Activated B cell treated with CpG ODN at 0.5 μM for 24 hours (primary cell): ENCODE measurements around the gene TCEA2. TPM values are rescaled to one million over a fixed set of nuclear protein-coding genes. Genes with fewer than 3 reads are reported as not detected.

Experiments used
- ATAC-seq: fragments of 200-7000 bp; cut with Tn5 transposase; one replicate; pipeline ENCODE4 v1.10.0; 2021; ENCODE audit warnings: low read depth, mild to moderate bottlenecking, moderate library complexity
- CTCF ChIA-PET: fragments of 350-600 bp; sonication (Branson Sonifier 250); formaldehyde crosslinking; loops from one replicate; lab custom pipeline; 2021; ENCODE audit warnings: antibody characterized with exemption; lab: Charles Lee
- POLR2A ChIA-PET: fragments of 350-600 bp; sonication (Branson Sonifier 250); formaldehyde crosslinking; loops from one replicate; lab custom pipeline; 2021; ENCODE audit warnings: antibody characterized with exemption; lab: Charles Lee
- DNase-seq: peaks from one replicate; pipeline ENCODE4 v3.0.0; 2022
- H3K27ac Mint-ChIP-seq: one replicate; pipeline ENCODE4 v1.8.0; 2020; ENCODE audit warnings: mixed read lengths
- H3K27me3 Mint-ChIP-seq: one replicate; pipeline ENCODE4 v1.8.0; 2021; ENCODE audit warnings: mixed read lengths
- H3K36me3 Mint-ChIP-seq: one replicate; pipeline ENCODE4 v1.8.0; 2021; ENCODE audit warnings: low read depth, mixed read lengths
- H3K4me1 Mint-ChIP-seq: one replicate; pipeline ENCODE4 v1.8.0; 2021; ENCODE audit warnings: mixed read lengths
- H3K4me3 Mint-ChIP-seq: one replicate; pipeline ENCODE4 v1.8.0; 2020; ENCODE audit warnings: mild to moderate bottlenecking, mixed read lengths
- H3K9me3 Mint-ChIP-seq: one replicate; pipeline ENCODE4 v1.8.0; 2020; ENCODE audit warnings: mixed read lengths
- CTCF ChIP-seq: fragments of 200-600 bp; IDR thresholded peaks from one replicate; pipeline ENCODE4 v1.8.0; 2022; ENCODE audit warnings: antibody characterized with exemption, mild to moderate bottlenecking
- intact Hi-C: fragments of 100-400 bp; cut with micrococcal nuclease; formaldehyde crosslinking; loops from one replicate; pipeline ENCODE4 v1.15.1; 2024
- total RNA-seq: library from RNA; stranded (reverse); gene quantifications from 2 replicates; pipeline ENCODE4 v1.2.3, GENCODE V29; 2022

The TCEA2 gene
- total RNA-seq, 1 donor from 2014 or later = 20.3 TPM

DNA sequence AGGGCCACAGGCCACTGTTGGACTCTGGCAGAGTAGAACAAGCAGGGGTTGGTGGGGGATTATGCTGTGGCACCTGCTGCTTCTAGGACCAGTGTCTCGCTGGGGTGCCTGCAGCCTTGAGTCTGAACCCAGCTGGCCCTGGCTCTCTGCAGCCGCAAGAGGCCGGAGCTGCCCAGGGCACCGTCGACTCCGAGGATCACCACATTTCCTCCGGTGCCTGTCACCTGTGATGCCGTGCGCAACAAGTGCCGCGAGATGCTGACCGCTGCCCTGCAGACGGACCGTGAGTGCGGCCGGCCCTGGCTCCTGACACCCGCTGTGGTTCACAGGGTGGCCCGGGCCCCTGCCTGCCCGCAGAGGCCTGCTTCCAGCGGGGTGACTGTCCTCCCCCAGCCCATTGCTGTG, 6.2 kb downstream of the TCEA2 start:
- Mint-ChIP-seq H3K9me3 (no peaks in the 10 kb centered on the region), H3K4me1 (peaks cover 73% of the 10 kb centered on the region), H3K27ac (no peak overlapping the region), H3K27me3 (no peaks in the 10 kb centered on the region), H3K4me3 (no peak overlapping the region), H3K36me3 (peaks cover 19% of the 10 kb centered on the region)
- DNase-seq = no peak
- ChIA-PET CTCF (interaction anchor here (0.8 to 2.5 kb wide), 8 partner anchors 9 to 96 kb away, joined by 3 to 11 read pairs (median 3); partner anchors contain the start of genes LKAAEAR1 and RGS19), POLR2A (interaction anchor here (0.6 to 5.6 kb wide), 3 partner anchors 8 to 51 kb away, joined by 4 to 77 read pairs (median 6); partner anchors contain the start of genes OPRL1 and RGS19)
- intact Hi-C loops = loop anchor here (1.0 to 10.0 kb wide), 2 partner anchors 30 to 444 kb away; partner anchors contain the start of gene GMEB2
- TF ChIP-seq CTCF = no peak
- ATAC-seq = no peak

GRCh38 chr20:64069614-64070243, 6.7 kb downstream of the TCEA2 start:
- Mint-ChIP-seq H3K9me3 (no peaks in the 10 kb centered on the region), H3K27ac (no peak overlapping the region), H3K4me1 (peaks cover 71% of the 10 kb centered on the region), H3K36me3 (peaks cover 24% of the 10 kb centered on the region), H3K4me3 (no peak overlapping the region), H3K27me3 (no peaks in the 10 kb centered on the region)
- ChIA-PET POLR2A (interaction anchor here (0.6 to 0.9 kb wide), 2 partner anchors 30 to 51 kb away, joined by 4 to 6 read pairs; no protein-coding TSS in a partner anchor), CTCF (interaction anchor here (1.1 to 2.5 kb wide), 5 partner anchors 9 to 42 kb away, joined by 3 to 11 read pairs (median 3); partner anchors contain the start of genes LKAAEAR1 and RGS19)
- intact Hi-C loops = loop anchor here (1.0 to 10.0 kb wide), 2 partner anchors 30 to 445 kb away; partner anchors contain the start of gene GMEB2
- no peak for DNase-seq
- ATAC-seq = no peak
- no peak for TF ChIP-seq CTCF

GRCh38 chr20:64070244-64070993, 7.4 kb downstream of the TCEA2 start:
- Mint-ChIP-seq H3K27ac (no peak overlapping the region), H3K4me1 (peaks cover 67% of the 10 kb centered on the region), H3K27me3 (no peaks in the 10 kb centered on the region), H3K4me3 (no peak overlapping the region), H3K36me3 (peaks cover 30% of the 10 kb centered on the region), H3K9me3 (no peaks in the 10 kb centered on the region)
- ChIA-PET POLR2A (interaction anchor here (0.9 kb wide), 1 partner anchor 31 kb away, joined by 4 read pairs; no protein-coding TSS in a partner anchor), CTCF (interaction anchor here (1.1 to 2.5 kb wide), 5 partner anchors 9 to 41 kb away, joined by 3 to 11 read pairs (median 3); partner anchors contain the start of genes LKAAEAR1 and RGS19)
- no peak for TF ChIP-seq CTCF
- no peak for ATAC-seq
- DNase-seq = no peak
- intact Hi-C loops = no loop called here

DNA sequence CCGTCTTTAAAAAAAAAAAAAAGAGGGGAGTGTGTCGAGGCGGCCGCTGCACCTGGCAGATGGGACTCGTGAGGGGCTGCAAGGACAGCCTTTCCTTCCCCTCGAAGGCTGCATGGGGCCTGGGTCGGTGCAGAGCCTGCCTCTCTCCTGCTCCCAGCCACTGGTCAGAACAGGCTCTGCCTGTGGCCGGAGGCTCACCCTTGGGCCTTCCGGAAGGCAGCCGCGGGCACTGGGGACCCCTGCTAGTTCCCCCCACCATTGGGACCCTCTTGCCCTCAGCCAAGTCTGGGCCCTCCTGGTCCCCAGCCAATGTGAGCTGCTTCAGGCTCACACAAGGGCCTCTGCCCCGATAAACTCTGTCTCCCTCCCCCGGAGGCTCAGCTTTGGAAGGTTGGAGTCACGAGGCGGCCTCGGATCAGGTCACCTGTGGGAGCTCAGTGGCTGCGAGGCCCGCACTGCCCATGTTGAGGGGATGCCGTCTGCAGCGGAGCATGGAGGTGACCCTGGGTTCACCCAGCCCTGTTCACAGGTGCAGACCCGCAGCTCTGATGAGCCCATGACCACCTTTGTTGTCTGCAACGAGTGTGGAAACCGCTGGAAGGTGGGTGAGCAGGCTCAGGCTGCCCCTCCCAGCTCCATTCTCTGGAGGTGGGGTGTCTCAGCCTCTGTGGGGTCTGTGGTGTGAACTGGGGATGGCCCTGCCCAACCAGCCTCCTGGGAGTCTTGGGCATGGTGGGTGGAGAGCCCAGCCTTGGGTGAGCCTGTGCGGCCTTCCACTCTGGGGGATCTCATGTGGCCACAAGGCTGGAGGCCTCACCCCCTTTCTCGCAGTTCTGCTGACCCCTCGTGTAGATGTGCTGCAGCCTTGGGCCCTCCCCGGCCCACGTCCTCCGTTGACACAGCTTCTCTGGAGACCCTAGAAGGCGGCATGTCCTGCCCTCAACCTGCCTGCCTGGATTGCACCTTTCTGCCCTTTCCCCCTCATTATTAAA, 8.6 kb downstream of the TCEA2 start:
- TF ChIP-seq CTCF = no peak
- H3K4me3 Mint-ChIP-seq = no peak overlapping the region
- ChIA-PET POLR2A (interaction anchor here (1.1 kb wide), 1 partner anchor 207 kb away, joined by 3 read pairs; the partner anchor contains the start of gene TPD52L2), CTCF (interaction anchor here (1.8 kb wide), 1 partner anchor 33 kb away, joined by 4 read pairs; no protein-coding TSS in a partner anchor)
- intact Hi-C loops = no loop called here
- H3K27me3 Mint-ChIP-seq = no peaks in the 10 kb centered on the region
- no peak for DNase-seq
- peak; percentile 14 for ATAC-seq
- H3K36me3 Mint-ChIP-seq = peaks cover 37% of the 10 kb centered on the region
- H3K9me3 Mint-ChIP-seq = no peaks in the 10 kb centered on the region
- H3K4me1 Mint-ChIP-seq = peaks cover 67% of the 10 kb centered on the region
- H3K27ac Mint-ChIP-seq = peak overlapping the region; percentile 50
